Breast epithelium (tissue), 3 donors: Measurements from ENCODE around the gene FGF2.

Source experiments
- CTCF ChIP-seq, 3 donors: fragments of 450-650 bp; IDR thresholded peaks; one replicate each; pipeline ENCODE4 v1.5.1; 2016 to 2017; ENCODE audit warnings: antibody characterized with exemption in 3 of 3, mild to moderate bottlenecking in 3 of 3, moderate library complexity in 3 of 3
- POLR2A ChIP-seq: fragments of 450-650 bp; IDR thresholded peaks from one replicate; pipeline ENCODE4 v1.6.1; 2016; ENCODE audit warnings: antibody characterized with exemption, mild to moderate bottlenecking, moderate library complexity

- TF ChIP-seq CTCF (IDR thresholded peaks at IDR 0.05) (no peak), POLR2A (no peak)
Observed at GRCh38 chr4:122896270-122896669, 69.6 kb downstream of the FGF2 start.
